BJ (cell line): ENCODE data around the gene PGA4. TPM values are rescaled to one million over a fixed set of nuclear protein-coding genes. Genes with fewer than 3 reads are reported as not detected.
"Not testable (repeated sequence)": the region's sequence is repeated elsewhere in the genome, so short reads cannot be mapped to it uniquely, and the experiment has no call there.

Experiments used
- CTCF ChIA-PET: fragments of 350-600 bp; formaldehyde crosslinking; extraction: SDS; loops from one replicate; lab custom pipeline; 2021; ENCODE audit warnings: antibody characterized with exemption, inconsistent platforms; lab: Yijun Ruan, JAX
- POLR2A ChIA-PET: fragments of 300-600 bp; sonication (Branson Sonifier 250); formaldehyde crosslinking; extraction: SDS; loops from one replicate; lab custom pipeline; 2021; ENCODE audit warnings: antibody characterized with exemption; lab: Charles Lee
- DNase-seq: peaks from one replicate; pipeline ENCODE4 v3.0.0-alpha.2; 2011; ENCODE audit warnings: low read depth
- H3K27me3 ChIP-seq: 2 replicates; pipeline ENCODE4 v1.6.0; 2011; ENCODE audit warnings: low read length; ENCODE audit not compliant: control insufficient read depth, insufficient read depth
- H3K36me3 ChIP-seq: 2 replicates; pipeline ENCODE4 v1.5.1; 2011; ENCODE audit warnings: low read length; ENCODE audit not compliant: control insufficient read depth, insufficient read depth
- H3K4me3 ChIP-seq: 2 replicates; pipeline ENCODE4 v1.5.1; 2011; ENCODE audit warnings: low read depth, mild to moderate bottlenecking, control low read depth, low read length
- polyA plus RNA-seq: library from polyadenylated mRNA; depleted of rRNA; stranded (reverse); fragments of >200 nt; gene quantifications from 2 replicates; pipeline ENCODE4 v1.2.3, GENCODE V29; 2011

PGA4 gene
- polyA plus RNA-seq, 1 experiment: not detected

- H3K27me3 ChIP-seq, H3K4me3 ChIP-seq, DNase-seq, POLR2A ChIA-PET, CTCF ChIA-PET, H3K36me3 ChIP-seq: not testable (repeated sequence)
These were observed 18.1 kb downstream of the PGA4 start for GRCh38 chr11:61240288-61240687.

- H3K4me3 ChIP-seq, H3K27me3 ChIP-seq, H3K36me3 ChIP-seq, POLR2A ChIA-PET, DNase-seq, CTCF ChIA-PET: not testable (repeated sequence)
These were observed 18.7 kb downstream of the PGA4 start, which contains the start of gene PGA5 for GRCh38 chr11:61240875-61241274. Gene PGA5, plus strand, starts transcription at chr11:61241175. Its CDS starts 52 bp downstream, at chr11:61241227.

- H3K4me3 ChIP-seq, H3K36me3 ChIP-seq, POLR2A ChIA-PET, DNase-seq, H3K27me3 ChIP-seq, CTCF ChIA-PET: not testable (repeated sequence)
These were observed 19.4 kb downstream of the PGA4 start for GRCh38 chr11:61241526-61241925.

GRCh38 chr11:61245284-61245964 lies 23.3 kb downstream of the PGA4 start:
- CTCF ChIA-PET, H3K27me3 ChIP-seq, POLR2A ChIA-PET: not testable (repeated sequence)

GRCh38 chr11:61248071-61248470 lies 25.9 kb downstream of the PGA4 start:
- H3K27me3 ChIP-seq, CTCF ChIA-PET, DNase-seq, POLR2A ChIA-PET, H3K36me3 ChIP-seq, H3K4me3 ChIP-seq: not testable (repeated sequence)

More at GRCh38 chr11:61245284-61245964, 23.3 kb downstream of the PGA4 start:
- H3K36me3 ChIP-seq, H3K4me3 ChIP-seq, DNase-seq: not testable (repeated sequence)

GRCh38 chr11:61249201-61249600 lies 27.1 kb downstream of the PGA4 start:
- POLR2A ChIA-PET, DNase-seq, H3K4me3 ChIP-seq, H3K27me3 ChIP-seq, CTCF ChIA-PET, H3K36me3 ChIP-seq: not testable (repeated sequence)

GRCh38 chr11:61250796-61251765 lies 28.9 kb downstream of the PGA4 start:
- H3K36me3 ChIP-seq, H3K27me3 ChIP-seq, POLR2A ChIA-PET, H3K4me3 ChIP-seq, DNase-seq: not testable (repeated sequence)
- CTCF ChIA-PET: interaction anchor here (5.5 kb wide), 1 partner anchor 134 kb away, joined by 41 read pairs; no protein-coding TSS in a partner anchor

GRCh38 chr11:61252332-61252731 lies 30.2 kb downstream of the PGA4 start:
- CTCF ChIA-PET: interaction anchor here (2.3 to 5.5 kb wide), 2 partner anchors 10 to 133 kb away, joined by 5 to 41 read pairs; no protein-coding TSS in a partner anchor
- H3K27me3 ChIP-seq, H3K36me3 ChIP-seq, H3K4me3 ChIP-seq, POLR2A ChIA-PET, DNase-seq: not testable (repeated sequence)
